ENCODE data around the gene TBC1D19. TPM values are rescaled to one million over a fixed set of nuclear protein-coding genes. Genes with fewer than 3 reads are reported as not detected.

TBC1D19 gene
- total and polyA plus RNA-seq, 2 of the 4 experiments (the other 2 are of a cell fraction): 9.9 to 17.6 TPM

GRCh38 chr4:26609868-26610267, 26.0 kb downstream of the TBC1D19 start:
- Histone ChIP-seq H3K27me3 (ENCODE audit: control insufficient read depth, insufficient read depth, low read length) (no peaks in the 10 kb centered on the region), H3K14ac (replicated peaks; ENCODE audit: low read depth, low read length) (no peak overlapping the region), H2BK20ac (ENCODE audit: low read depth, low read length) (no peak overlapping the region), H4K91ac (ENCODE audit: insufficient read depth, low read depth, low read length) (no peak overlapping the region), H3K4me1 (ENCODE audit: control insufficient read depth, insufficient read depth, low read length) (peaks cover 7% of the 10 kb centered on the region), H3K23ac (ENCODE audit: low read depth, low read length) (no peak overlapping the region), H3K4ac (ENCODE audit: low read depth, low read length) (no peak overlapping the region), H3K56ac (ENCODE audit: extremely low read depth, insufficient read depth, low read length) (no peak overlapping the region), H3K18ac (ENCODE audit: low read depth, low read length) (no peak overlapping the region), H2AFZ (replicated peaks; ENCODE audit: low read length, poor library complexity) (no peak overlapping the region), H3K9me3 (ENCODE audit: control insufficient read depth, insufficient read depth, low read length) (no peaks in the 10 kb centered on the region), H2BK15ac (ENCODE audit: low read depth, low read length) (no peak overlapping the region), H3K9ac (ENCODE audit: low read depth, low read length) (no peak overlapping the region), H4K8ac (ENCODE audit: low read depth in 2 of 2, low read length in 2 of 2) (no peak overlapping the region), H3K4me3 (ENCODE audit: insufficient read depth, low read depth, low read length) (no peak overlapping the region), H2AK5ac (ENCODE audit: low read depth, low read length) (no peak overlapping the region), H2BK5ac (ENCODE audit: low read depth, low read length, poor library complexity, severe bottlenecking) (no peak overlapping the region), H3K36me3 (ENCODE audit: control insufficient read depth, insufficient read depth, low read length) (peaks cover 2% of the 10 kb centered on the region; the same call in 1 of the 2 replicates), H2AK9ac (replicated peaks; ENCODE audit: low read depth, low read length, poor library complexity) (no peak overlapping the region), H2BK120ac (ENCODE audit: low read depth, low read length) (no peak overlapping the region), H3K79me1 (ENCODE audit: low read depth in 1 of 2, low read length in 2 of 2) (peaks cover 13 to 28% of the 10 kb centered on the region in 2 experiments), H4K5ac (ENCODE audit: low read depth, low read length) (no peak overlapping the region), H3K27ac (ENCODE audit: insufficient read depth, low read length) (no peak overlapping the region), H3K4me2 (ENCODE audit: low read depth, low read length) (no peak overlapping the region), H4K20me1 (ENCODE audit: insufficient read depth, low read length) (no peaks in the 10 kb centered on the region), H3K9me1 (ENCODE audit: insufficient read depth, low read length) (no peaks in the 10 kb centered on the region)
- BruUV-seq (replicated peaks): no TSS peak
- ATAC-seq (ENCODE audit: low read depth): no peak
- no peak for DNase-seq
- in situ Hi-C loops (cut with MboI; ENCODE audit: low sequenced_read_pairs) (no loop called here), intact Hi-C loops (cut with micrococcal nuclease) (no loop called here), dilution Hi-C loops (cut with HindIII; ENCODE audit: low sequenced_read_pairs, unreplicated experiment) (no loop called here)
- ChIA-PET CTCF (interaction anchor here (0.6 kb wide), 1 partner anchor 621 kb away, joined by 3 read pairs; no protein-coding TSS in a partner anchor), POLR2A (ENCODE audit: unreplicated experiment) (no interaction called here)
- no peak for TF ChIP-seq MAZ (IDR thresholded peaks at IDR 0.05; ENCODE audit: borderline replicate concordance, low read depth, low read length)
- no peak for TF ChIP-seq RCOR1 (IDR thresholded peaks at IDR 0.05; ENCODE audit: insufficient replicate concordance, low read length)
- no peak for TF ChIP-seq CEBPB (IDR thresholded peaks at IDR 0.05; ENCODE audit: low read depth, low read length)
- TF ChIP-seq, protein P1, sequence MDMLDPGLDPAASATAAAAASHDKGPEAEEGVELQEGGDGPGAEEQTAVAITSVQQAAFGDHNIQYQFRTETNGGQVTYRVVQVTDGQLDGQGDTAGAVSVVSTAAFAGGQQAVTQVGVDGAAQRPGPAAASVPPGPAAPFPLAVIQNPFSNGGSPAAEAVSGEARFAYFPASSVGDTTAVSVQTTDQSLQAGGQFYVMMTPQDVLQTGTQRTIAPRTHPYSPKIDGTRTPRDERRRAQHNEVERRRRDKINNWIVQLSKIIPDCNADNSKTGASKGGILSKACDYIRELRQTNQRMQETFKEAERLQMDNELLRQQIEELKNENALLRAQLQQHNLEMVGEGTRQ (IDR thresholded peaks at IDR 0.05; ENCODE audit: low read depth, low read length): no peak
- no peak for TF ChIP-seq RAD21 (IDR thresholded peaks at IDR 0.05; ENCODE audit: low read length)
- TF ChIP-seq BHLHE40 (IDR thresholded peaks at IDR 0.05; ENCODE audit: low read depth, low read length): no peak
- no peak for TF ChIP-seq SMC3 (IDR thresholded peaks at IDR 0.05; ENCODE audit: low read depth, low read length)
- TF ChIP-seq NFE2L2 (IDR thresholded peaks at IDR 0.05; ENCODE audit: low read depth, low read length): no peak
- TF ChIP-seq, protein P2, sequence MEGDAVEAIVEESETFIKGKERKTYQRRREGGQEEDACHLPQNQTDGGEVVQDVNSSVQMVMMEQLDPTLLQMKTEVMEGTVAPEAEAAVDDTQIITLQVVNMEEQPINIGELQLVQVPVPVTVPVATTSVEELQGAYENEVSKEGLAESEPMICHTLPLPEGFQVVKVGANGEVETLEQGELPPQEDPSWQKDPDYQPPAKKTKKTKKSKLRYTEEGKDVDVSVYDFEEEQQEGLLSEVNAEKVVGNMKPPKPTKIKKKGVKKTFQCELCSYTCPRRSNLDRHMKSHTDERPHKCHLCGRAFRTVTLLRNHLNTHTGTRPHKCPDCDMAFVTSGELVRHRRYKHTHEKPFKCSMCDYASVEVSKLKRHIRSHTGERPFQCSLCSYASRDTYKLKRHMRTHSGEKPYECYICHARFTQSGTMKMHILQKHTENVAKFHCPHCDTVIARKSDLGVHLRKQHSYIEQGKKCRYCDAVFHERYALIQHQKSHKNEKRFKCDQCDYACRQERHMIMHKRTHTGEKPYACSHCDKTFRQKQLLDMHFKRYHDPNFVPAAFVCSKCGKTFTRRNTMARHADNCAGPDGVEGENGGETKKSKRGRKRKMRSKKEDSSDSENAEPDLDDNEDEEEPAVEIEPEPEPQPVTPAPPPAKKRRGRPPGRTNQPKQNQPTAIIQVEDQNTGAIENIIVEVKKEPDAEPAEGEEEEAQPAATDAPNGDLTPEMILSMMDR (conservative IDR thresholded peaks at IDR 0.05; ENCODE audit: low read depth, low read length): no peak
- TF ChIP-seq MXI1 (IDR thresholded peaks at IDR 0.05; ENCODE audit: borderline replicate concordance, low read depth, low read length): no peak
- no peak for TF ChIP-seq MAFK (IDR thresholded peaks at IDR 0.05; ENCODE audit: low read depth, low read length)
- TF ChIP-seq CHD1 (IDR thresholded peaks at IDR 0.05; ENCODE audit: low read depth, low read length): no peak
- TF ChIP-seq FOS (IDR thresholded peaks at IDR 0.05; ENCODE audit: low read depth, low read length): no peak
- TF ChIP-seq RFX5 (IDR thresholded peaks at IDR 0.05; ENCODE audit: low read depth, low read length): no peak
- TF ChIP-seq, protein P3, sequence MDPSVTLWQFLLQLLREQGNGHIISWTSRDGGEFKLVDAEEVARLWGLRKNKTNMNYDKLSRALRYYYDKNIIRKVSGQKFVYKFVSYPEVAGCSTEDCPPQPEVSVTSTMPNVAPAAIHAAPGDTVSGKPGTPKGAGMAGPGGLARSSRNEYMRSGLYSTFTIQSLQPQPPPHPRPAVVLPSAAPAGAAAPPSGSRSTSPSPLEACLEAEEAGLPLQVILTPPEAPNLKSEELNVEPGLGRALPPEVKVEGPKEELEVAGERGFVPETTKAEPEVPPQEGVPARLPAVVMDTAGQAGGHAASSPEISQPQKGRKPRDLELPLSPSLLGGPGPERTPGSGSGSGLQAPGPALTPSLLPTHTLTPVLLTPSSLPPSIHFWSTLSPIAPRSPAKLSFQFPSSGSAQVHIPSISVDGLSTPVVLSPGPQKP (IDR thresholded peaks at IDR 0.05; ENCODE audit: borderline replicate concordance, low read depth, low read length): no peak
- no peak for TF ChIP-seq POLR2A (IDR thresholded peaks at IDR 0.05; ENCODE audit: low read depth, low read length)
- no CpG with 5 or more reads among the region's 2 CpGs for WGBS, 2 experiments (ENCODE audit: extremely low coverage in 2 of 2, insufficient read length in 1 of 2)

Measured in IMR-90 (cell line).